Gastrocnemius medialis (tissue), 4 donors: ENCODE measurements around the gene BLVRB.

Experiments
- CTCF ChIP-seq, 5 experiments: fragments of 450-650 bp in 3 of 5; fragments of 200-600 bp in 2 of 5; sonication (generic) in 2 of 5; IDR thresholded peaks in 4 of 5; conservative IDR thresholded peaks in 1 of 5; 1 replicate in 4 of 5; 2 replicates in 1 of 5; pipeline ENCODE4 v1.5.1; 2016 to 2019; ENCODE audit warnings: antibody characterized with exemption in 5 of 5, mild to moderate bottlenecking in 3 of 5, moderate library complexity in 3 of 5
- POLR2A ChIP-seq, 2 donors: fragments of 450-650 bp; IDR thresholded peaks; one replicate each; pipeline ENCODE4 v1.6.1; 2017; ENCODE audit warnings: antibody characterized with exemption in 2 of 2, mild to moderate bottlenecking in 2 of 2, moderate library complexity in 2 of 2

- TF ChIP-seq CTCF (IDR thresholded peaks at IDR 0.05 in 4 of 5, conservative IDR thresholded peaks at IDR 0.05 in 1 of 5) (no peak), POLR2A (IDR thresholded peaks at IDR 0.05) (no peak)
Measured at GRCh38 chr19:40400559-40400958, 65.0 kb downstream of the BLVRB start.
